Measurements from ENCODE around the gene WDHD1.
"Not testable (repeated sequence)": the region's sequence is repeated elsewhere in the genome, so short reads cannot be mapped to it uniquely, and the experiment has no call there.

The WDHD1 gene

GRCh38 chr14:54974788-54975414 lies 52.0 kb downstream of the WDHD1 start:
- no peaks in the 10 kb centered on the region for H3K9me3 ChIP-seq (ENCODE audit: severe bottlenecking)
- no peak overlapping the region for H3K27ac ChIP-seq
- no peaks in the 10 kb centered on the region for H3K27me3 ChIP-seq (ENCODE audit: insufficient read depth, low read depth, severe bottlenecking)
- H3K4me3 ChIP-seq (ENCODE audit: low read depth, low read length): no peak overlapping the region
- H3K36me3 ChIP-seq: peaks cover 18% of the 10 kb centered on the region
- no peak for TF ChIP-seq CTCF (IDR thresholded peaks at IDR 0.05; ENCODE audit: low read depth, low read length)
- DNase-seq: no peak

DNA sequence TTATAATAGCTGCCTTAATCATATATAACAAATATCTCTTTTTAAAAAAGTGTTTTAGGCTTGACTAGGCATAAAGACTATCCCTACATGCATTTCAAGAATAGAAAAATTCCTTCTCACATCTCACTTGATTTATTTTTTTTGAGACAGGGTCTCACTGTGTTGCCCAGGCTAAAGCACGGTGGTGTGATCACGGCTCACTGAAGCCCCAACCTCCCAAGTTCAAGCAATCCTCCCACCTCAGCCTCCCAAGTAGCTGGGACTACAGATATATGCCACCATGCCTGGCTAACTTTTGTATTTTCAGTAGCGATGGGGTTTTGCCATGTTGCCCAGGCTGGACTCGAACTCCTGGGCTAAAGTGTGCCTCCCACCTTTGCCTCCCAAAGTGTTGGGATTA lies 59.4 kb downstream of the WDHD1 start:
- H3K27me3 ChIP-seq (ENCODE audit: insufficient read depth, low read depth, severe bottlenecking): no peaks in the 10 kb centered on the region
- no peaks in the 10 kb centered on the region for H3K9me3 ChIP-seq (ENCODE audit: severe bottlenecking)
- no peak overlapping the region for H3K4me3 ChIP-seq (ENCODE audit: low read depth, low read length)
- H3K27ac ChIP-seq: no peak overlapping the region
- no peak for TF ChIP-seq CTCF (IDR thresholded peaks at IDR 0.05; ENCODE audit: low read depth, low read length)
- H3K36me3 ChIP-seq: peaks cover 36% of the 10 kb centered on the region
- no peak for DNase-seq

DNA sequence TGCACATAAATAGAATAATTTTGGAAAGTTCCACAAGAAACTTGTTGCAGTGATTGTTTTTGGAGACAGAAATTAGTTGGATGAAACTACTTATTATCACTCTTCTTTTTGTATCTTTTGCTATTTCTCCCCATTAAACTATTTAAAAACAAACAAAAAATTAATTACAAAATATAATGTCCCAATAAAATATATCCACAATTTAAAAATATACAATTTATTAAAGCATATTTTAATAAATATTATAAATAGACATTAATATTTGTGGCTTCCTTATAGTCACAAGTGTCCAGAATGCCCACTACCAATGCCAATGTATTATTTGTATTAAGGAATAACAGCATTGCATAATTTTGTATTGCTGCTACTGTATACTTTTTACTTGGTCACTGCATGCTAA lies 71.8 kb downstream of the WDHD1 start:
- Histone ChIP-seq H3K9me3 (ENCODE audit: severe bottlenecking) (no peaks in the 10 kb centered on the region), H3K4me3 (ENCODE audit: low read depth, low read length) (no peak overlapping the region), H3K27me3 (ENCODE audit: insufficient read depth, low read depth, severe bottlenecking) (no peaks in the 10 kb centered on the region), H3K36me3 (peaks cover 46% of the 10 kb centered on the region), H3K27ac (no peak overlapping the region)
- no peak for TF ChIP-seq CTCF (IDR thresholded peaks at IDR 0.05; ENCODE audit: low read depth, low read length)
- no peak for DNase-seq

- H3K9me3 ChIP-seq (ENCODE audit: severe bottlenecking); H3K4me3 ChIP-seq (ENCODE audit: low read depth, low read length); H3K27ac ChIP-seq; DNase-seq; H3K27me3 ChIP-seq (ENCODE audit: insufficient read depth, low read depth, severe bottlenecking): not testable (repeated sequence)
- peaks cover 45% of the 10 kb centered on the region for H3K36me3 ChIP-seq
Observed at GRCh38 chr14:54953609-54954008, 73.3 kb downstream of the WDHD1 start.

- not testable (repeated sequence) for DNase-seq; H3K4me3 ChIP-seq (ENCODE audit: low read depth, low read length); H3K9me3 ChIP-seq (ENCODE audit: severe bottlenecking); H3K27me3 ChIP-seq (ENCODE audit: insufficient read depth, low read depth, severe bottlenecking); H3K27ac ChIP-seq
- peaks cover 47% of the 10 kb centered on the region for H3K36me3 ChIP-seq
Observed at GRCh38 chr14:54952803-54953202, 74.1 kb downstream of the WDHD1 start.

DNA sequence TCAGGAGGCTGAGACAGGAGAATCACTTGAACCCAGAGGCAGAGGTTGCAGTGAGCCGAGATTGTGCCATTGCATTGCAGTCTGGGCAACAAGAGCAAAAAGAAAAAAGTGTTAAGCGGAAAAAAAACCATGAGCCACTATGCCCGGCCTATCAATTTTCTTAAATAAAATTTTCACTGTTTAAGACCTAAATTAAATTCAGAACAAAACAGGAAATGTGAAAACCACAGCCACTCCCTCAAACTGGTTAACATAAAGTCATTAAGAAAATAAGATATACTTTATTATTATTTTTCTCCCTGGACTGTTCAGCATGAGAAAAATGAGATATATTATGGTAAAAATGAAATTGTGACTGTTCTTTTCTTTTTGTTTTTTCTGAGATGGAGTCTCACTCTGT lies 79.7 kb downstream of the WDHD1 start:
- no peak for TF ChIP-seq CTCF (IDR thresholded peaks at IDR 0.05; ENCODE audit: low read depth, low read length)
- no peak overlapping the region for H3K27ac ChIP-seq

DNA sequence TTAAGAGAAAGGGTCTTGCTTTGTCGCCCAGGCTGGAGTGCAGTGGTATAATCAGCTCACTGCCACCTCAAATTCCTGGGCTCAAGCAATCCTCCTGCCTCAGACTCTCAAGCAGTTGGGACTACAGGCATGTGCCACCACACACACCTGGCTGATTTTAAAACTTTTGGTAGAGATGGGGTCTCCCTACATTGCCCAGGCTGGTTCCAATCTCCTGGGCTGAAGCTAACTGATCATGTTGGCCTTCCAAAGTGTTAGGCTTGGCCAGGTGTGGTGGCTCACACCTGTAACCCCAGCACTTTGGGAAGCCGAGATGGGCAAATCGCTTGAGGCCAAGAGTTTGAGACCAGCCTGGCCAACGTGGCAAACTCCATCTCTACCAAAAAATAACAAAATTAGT lies 80.4 kb downstream of the WDHD1 start:
- TF ChIP-seq CTCF (IDR thresholded peaks at IDR 0.05; ENCODE audit: low read depth, low read length): no peak
- no peak for DNase-seq
- H3K4me3 ChIP-seq (ENCODE audit: low read depth, low read length): no peak overlapping the region
- H3K27me3 ChIP-seq (ENCODE audit: insufficient read depth, low read depth, severe bottlenecking): no peaks in the 10 kb centered on the region
- H3K36me3 ChIP-seq: peaks cover 34% of the 10 kb centered on the region
- no peak overlapping the region for H3K27ac ChIP-seq
- no peaks in the 10 kb centered on the region for H3K9me3 ChIP-seq (ENCODE audit: severe bottlenecking)

More for the DNA sequence above, 79.7 kb downstream of the WDHD1 start:
- H3K27me3 ChIP-seq (ENCODE audit: insufficient read depth, low read depth, severe bottlenecking): no peaks in the 10 kb centered on the region
- no peak for DNase-seq
- H3K9me3 ChIP-seq (ENCODE audit: severe bottlenecking): no peaks in the 10 kb centered on the region
- H3K36me3 ChIP-seq: peaks cover 34% of the 10 kb centered on the region
- H3K4me3 ChIP-seq (ENCODE audit: low read depth, low read length): no peak overlapping the region

Measured in WERI-Rb-1 (cell line).